ENCODE data around the gene NME8.

The NME8 gene

GRCh38 chr7:37928878-37929277 is 80.5 kb downstream of the NME8 start:
- Histone ChIP-seq H3K4me2 (ENCODE audit: insufficient read depth, low read length) (no peak overlapping the region), H3K36me3 (ENCODE audit: insufficient read depth, low read length) (peaks cover 26% of the 10 kb centered on the region), H3K79me2 (ENCODE audit: insufficient read depth, low read length) (peaks cover 80% of the 10 kb centered on the region), H3K4me1 (ENCODE audit: insufficient read depth, low read length) (no peaks in the 10 kb centered on the region), H3K9ac (ENCODE audit: low read depth, low read length) (no peak overlapping the region), H3K4me3 (ENCODE audit: low read depth in 1 of 2, low read length in 2 of 2) (no peak overlapping the region), H3K27me3 (ENCODE audit: insufficient read depth, low read length, poor library complexity) (no peaks in the 10 kb centered on the region), H3K9me3 (ENCODE audit: insufficient read depth, low read length, severe bottlenecking) (peaks cover 5% of the 10 kb centered on the region), H4K20me1 (ENCODE audit: insufficient read depth, low read length) (peaks cover 7% of the 10 kb centered on the region; the same call in 1 of the 2 replicates), H2AFZ (ENCODE audit: low read depth, low read length) (no peak overlapping the region), H3K27ac (ENCODE audit: low read length) (no peak overlapping the region)
- no peak for TF ChIP-seq EZH2 (IDR thresholded peaks at IDR 0.05; ENCODE audit: borderline replicate concordance, low read depth, low read length, severe bottlenecking)
- TF ChIP-seq CTCF (IDR thresholded peaks at IDR 0.05; ENCODE audit: borderline replicate concordance, extremely low read depth, low read length, poor library complexity, severe bottlenecking), result no peak
- DNase-seq, result no peak
- no peak for ATAC-seq (ENCODE audit: insufficient read depth, low read depth)

GRCh38 chr7:37930226-37930948 is 82.0 kb downstream of the NME8 start:
- Histone ChIP-seq H2AFZ (ENCODE audit: low read depth, low read length) (no peak overlapping the region), H3K4me1 (ENCODE audit: insufficient read depth, low read length) (no peaks in the 10 kb centered on the region), H4K20me1 (ENCODE audit: insufficient read depth, low read length) (peaks cover 7% of the 10 kb centered on the region; the same call in 1 of the 2 replicates), H3K4me3 (ENCODE audit: low read depth in 1 of 2, low read length in 2 of 2) (no peak overlapping the region), H3K79me2 (ENCODE audit: insufficient read depth, low read length) (peaks cover 75% of the 10 kb centered on the region), H3K27ac (ENCODE audit: low read length) (no peak overlapping the region), H3K36me3 (ENCODE audit: insufficient read depth, low read length) (peaks cover 13% of the 10 kb centered on the region; the same call in 1 of the 2 replicates), H3K4me2 (ENCODE audit: insufficient read depth, low read length) (no peak overlapping the region), H3K9me3 (ENCODE audit: insufficient read depth, low read length, severe bottlenecking) (peaks cover 1% of the 10 kb centered on the region), H3K27me3 (ENCODE audit: insufficient read depth, low read length, poor library complexity) (no peaks in the 10 kb centered on the region), H3K9ac (ENCODE audit: low read depth, low read length) (no peak overlapping the region)
- TF ChIP-seq EZH2 (IDR thresholded peaks at IDR 0.05; ENCODE audit: borderline replicate concordance, low read depth, low read length, severe bottlenecking), result no peak
- TF ChIP-seq CTCF (IDR thresholded peaks at IDR 0.05; ENCODE audit: borderline replicate concordance, extremely low read depth, low read length, poor library complexity, severe bottlenecking), result no peak
- no peak for ATAC-seq (ENCODE audit: insufficient read depth, low read depth)
- DNase-seq, result no peak

- H3K4me2 ChIP-seq (ENCODE audit: insufficient read depth, low read length), result no peak overlapping the region
- peaks cover 11% of the 10 kb centered on the region; the same call in 1 of the 2 replicates for H3K36me3 ChIP-seq (ENCODE audit: insufficient read depth, low read length)
- H3K79me2 ChIP-seq (ENCODE audit: insufficient read depth, low read length), result peaks cover 59% of the 10 kb centered on the region
- no peaks in the 10 kb centered on the region for H3K27me3 ChIP-seq (ENCODE audit: insufficient read depth, low read length, poor library complexity)
- ATAC-seq (ENCODE audit: insufficient read depth, low read depth) (no peak), DNase-seq (no peak)
- no peak overlapping the region for H3K9ac ChIP-seq (ENCODE audit: low read depth, low read length)
- peaks cover 4% of the 10 kb centered on the region; the same call in 1 of the 2 replicates for H4K20me1 ChIP-seq (ENCODE audit: insufficient read depth, low read length)
- H3K27ac ChIP-seq (ENCODE audit: low read length), result no peak overlapping the region
- H3K4me3 ChIP-seq (ENCODE audit: low read depth in 1 of 2, low read length in 2 of 2), result no peak overlapping the region
- H2AFZ ChIP-seq (ENCODE audit: low read depth, low read length), result no peak overlapping the region
- H3K4me1 ChIP-seq (ENCODE audit: insufficient read depth, low read length), result no peaks in the 10 kb centered on the region
- no peaks in the 10 kb centered on the region for H3K9me3 ChIP-seq (ENCODE audit: insufficient read depth, low read length, severe bottlenecking)
- TF ChIP-seq CTCF (IDR thresholded peaks at IDR 0.05; ENCODE audit: borderline replicate concordance, extremely low read depth, low read length, poor library complexity, severe bottlenecking) (no peak), EZH2 (IDR thresholded peaks at IDR 0.05; ENCODE audit: borderline replicate concordance, low read depth, low read length, severe bottlenecking) (no peak)
These were observed 84.1 kb downstream of the NME8 start for GRCh38 chr7:37932543-37932942.
